ENCODE measurements around the gene TTC28. TPM values are rescaled to one million over a fixed set of nuclear protein-coding genes. Genes with fewer than 3 reads are reported as not detected.

Gene TTC28
- total RNA-seq, 1 experiment from 2014 or later: 0.12 TPM

- Histone ChIP-seq H3K36me3 (ENCODE audit: control insufficient read depth in 1 of 2, insufficient read depth in 2 of 2, low read length in 2 of 2) (no peaks in the 10 kb centered on the region), H3K9ac (ENCODE audit: low read length) (no peak overlapping the region), H3K4me2 (ENCODE audit: low read length) (no peak overlapping the region), H3K4me3 (replicated peaks in 1 of 2; ENCODE audit: low read depth in 1 of 2, low read length in 2 of 2) (no peak overlapping the region), H3K79me2 (ENCODE audit: insufficient read depth, low read length) (no peaks in the 10 kb centered on the region), H3K9me2 (ENCODE audit: insufficient read depth) (no peaks in the 10 kb centered on the region), H4K20me1 (ENCODE audit: insufficient read depth) (no peaks in the 10 kb centered on the region), H3K27me3 (ENCODE audit: insufficient read depth, low read length) (peaks cover 65% of the 10 kb centered on the region), H3K9me3 (ENCODE audit: control insufficient read depth in 1 of 2, insufficient read depth in 1 of 2, low read depth in 1 of 2, low read length in 2 of 2) (no peaks in the 10 kb centered on the region), H3K4me1 (ENCODE audit: control insufficient read depth in 1 of 2, insufficient read depth in 2 of 2, low read length in 2 of 2) (no peaks in the 10 kb centered on the region), H3K27ac (ENCODE audit: low read depth, low read length) (no peak overlapping the region), H2AFZ (ENCODE audit: low read depth, low read length, poor library complexity, severe bottlenecking) (no peak overlapping the region)
- no peak for DNase-seq (ENCODE audit: low read depth, low spot score)
- ATAC-seq: no peak
- CTCF ChIA-PET: no interaction called here
- no peak for TF ChIP-seq MAX (IDR thresholded peaks at IDR 0.05)
- no peak for TF ChIP-seq YY1 (IDR thresholded peaks at IDR 0.05; ENCODE audit: extremely low read depth, insufficient replicate concordance, low read depth, low read length)
- no peak for TF ChIP-seq EGR1 (IDR thresholded peaks at IDR 0.05; ENCODE audit: low read depth)
- TF ChIP-seq SP1 (IDR thresholded peaks at IDR 0.05; ENCODE audit: low read depth): no peak
- TF ChIP-seq ELF1 (IDR thresholded peaks at IDR 0.05; ENCODE audit: borderline replicate concordance, low read depth): no peak
- no peak for TF ChIP-seq POLR2AphosphoS5 (IDR thresholded peaks at IDR 0.05; ENCODE audit: low read depth, low read length)
- no peak for TF ChIP-seq FOSL1 (IDR thresholded peaks at IDR 0.05; ENCODE audit: low read depth)
- no peak for TF ChIP-seq JUND (IDR thresholded peaks at IDR 0.05)
- TF ChIP-seq POLR2A (IDR thresholded peaks at IDR 0.05; ENCODE audit: borderline replicate concordance, extremely low read depth, insufficient read depth, insufficient read length): no peak
- TF ChIP-seq RAD21 (IDR thresholded peaks at IDR 0.05; ENCODE audit: low read depth): no peak
- TF ChIP-seq ZBTB33 (IDR thresholded peaks at IDR 0.05; ENCODE audit: extremely low read depth, insufficient replicate concordance, low read length): no peak
- no peak for TF ChIP-seq CEBPB (IDR thresholded peaks at IDR 0.05; ENCODE audit: low read depth)
- TF ChIP-seq EZH2 (IDR thresholded peaks at IDR 0.05): no peak
- TF ChIP-seq ZFX (IDR thresholded peaks at IDR 0.05): no peak
- no peak for TF ChIP-seq CTCF (IDR thresholded peaks at IDR 0.05 in 2 of 3, conservative IDR thresholded peaks at IDR 0.05 in 1 of 3; ENCODE audit: borderline replicate concordance in 1 of 3, insufficient read depth in 1 of 3, low read depth in 2 of 3, low read length in 2 of 3)
- no peak for TF ChIP-seq CBX3 (IDR thresholded peaks at IDR 0.05; ENCODE audit: low read depth)
- no peak for TF ChIP-seq TCF7L2 (IDR thresholded peaks at IDR 0.05; ENCODE audit: borderline replicate concordance, extremely low read depth, insufficient read depth, insufficient read length)
- no peak for TF ChIP-seq EZH2phosphoT487 (IDR thresholded peaks at IDR 0.05; ENCODE audit: borderline replicate concordance)
- TF ChIP-seq REST (IDR thresholded peaks at IDR 0.05; ENCODE audit: low read depth): no peak
- RAD21 ChIA-PET (ENCODE audit: low non-redundant PET in 1 of 2, low total read pairs in 2 of 2, uncharacterized antibody in 2 of 2, unreplicated experiment in 2 of 2): no interaction called here
- BruUV-seq (replicated peaks): no TSS peak
- POLR2A ChIA-PET: no interaction called here
- intact Hi-C loops (cut with micrococcal nuclease): no loop called here
Observed at GRCh38 chr22:28077166-28077565, 602.5 kb downstream of the TTC28 start.
